Brain pericyte (primary cell): Measurements from ENCODE around the gene IGSF6.

Source experiments
- DNase-seq: peaks from one replicate; pipeline ENCODE4 v3.0.0-alpha.2; 2012; ENCODE audit warnings: low read depth, low spot score

IGSF6 gene

DNA sequence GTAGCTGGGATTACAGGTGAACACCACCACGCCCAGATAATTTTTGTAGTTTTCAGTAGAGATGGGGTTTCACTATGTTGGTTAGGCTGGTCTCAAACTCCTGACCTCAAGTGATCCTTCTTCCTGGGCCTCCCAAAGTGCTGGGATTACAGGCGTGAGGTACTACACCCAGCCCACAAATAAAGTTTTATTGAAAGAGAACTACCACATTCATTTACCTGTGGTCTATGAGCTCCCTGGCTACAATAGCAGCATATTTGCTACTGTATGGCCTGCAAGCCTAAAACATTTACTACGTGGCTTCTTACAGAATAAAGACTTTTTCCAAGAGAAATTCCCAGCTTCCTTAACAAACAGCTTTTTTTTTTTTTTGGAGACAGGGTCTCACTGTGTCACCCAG is 49.6 kb downstream of the IGSF6 start:
- no peak for DNase-seq

DNA sequence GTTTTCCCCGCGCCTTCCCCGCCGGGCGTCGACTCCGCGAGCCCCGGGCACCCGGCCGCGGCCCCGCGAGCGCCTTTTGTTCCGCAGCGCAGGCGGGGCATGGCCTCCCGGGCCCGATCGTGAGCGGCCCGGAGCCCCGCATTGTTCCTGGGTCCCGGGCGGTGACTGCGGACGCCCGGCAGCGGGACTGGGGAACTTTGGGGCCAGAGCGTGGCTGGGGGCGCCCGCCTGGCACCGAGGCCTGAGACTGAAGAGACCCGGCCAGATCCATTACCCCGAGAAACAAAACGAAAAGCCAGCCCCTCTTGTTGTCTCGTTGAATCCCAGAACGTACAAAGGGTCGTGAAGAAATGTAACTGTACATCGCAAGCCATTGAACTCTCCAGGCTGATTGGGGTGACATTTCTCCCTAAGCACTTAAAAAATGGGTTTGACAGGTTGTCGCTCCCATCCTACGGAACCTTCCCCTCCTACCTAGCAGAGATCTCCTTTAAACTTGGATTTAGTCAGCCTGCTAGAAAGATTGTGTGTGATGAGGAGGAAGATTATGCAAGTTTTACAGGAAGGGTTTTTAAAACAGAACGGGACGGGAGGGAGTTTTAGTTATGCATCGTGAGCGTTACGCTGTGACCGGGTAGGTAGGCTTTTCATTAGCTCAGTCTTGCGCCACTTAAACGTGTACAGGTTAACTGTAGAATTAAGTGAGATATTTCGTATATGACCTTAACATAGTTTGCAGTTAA is 52.2 kb downstream of the IGSF6 start:
- no peak for DNase-seq

- DNase-seq: peak; percentile 91
Measured at GRCh38 chr16:21599122-21600030, 53.0 kb downstream of the IGSF6 start, which contains the start of gene METTL9. METTL9 (plus strand) TSS chr16:21599577; CDS start chr16:21599734, 157 bp downstream.

- DNase-seq: no peak
Measured at GRCh38 chr16:21598701-21599121, 53.7 kb downstream of the IGSF6 start.

- no peak for DNase-seq
Measured at GRCh38 chr16:21598206-21598605, 54.2 kb downstream of the IGSF6 start.

- no peak for DNase-seq
Measured at GRCh38 chr16:21597561-21598030, 54.8 kb downstream of the IGSF6 start.

- DNase-seq: no peak
Measured at GRCh38 chr16:21593530-21594289, 58.7 kb downstream of the IGSF6 start.

DNA sequence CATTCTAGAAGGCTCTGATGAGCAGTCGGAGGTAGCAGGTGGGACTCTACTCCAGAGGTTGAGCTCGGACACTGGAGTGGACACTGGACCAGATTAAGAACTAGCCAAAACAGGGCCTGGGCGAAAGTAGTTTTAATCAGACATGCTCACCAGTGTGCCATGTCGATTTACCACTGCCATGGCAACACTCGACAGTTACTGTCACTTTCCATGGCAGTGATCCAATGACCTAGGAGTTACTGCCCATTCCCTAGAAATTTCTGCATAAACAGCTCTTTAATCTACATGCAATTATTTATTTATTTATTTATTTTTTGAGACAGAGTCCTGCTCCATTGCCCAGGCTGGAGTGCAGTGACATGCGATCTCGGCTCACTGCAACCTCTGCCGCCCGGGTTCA is 60.2 kb downstream of the IGSF6 start:
- no peak for DNase-seq

DNA sequence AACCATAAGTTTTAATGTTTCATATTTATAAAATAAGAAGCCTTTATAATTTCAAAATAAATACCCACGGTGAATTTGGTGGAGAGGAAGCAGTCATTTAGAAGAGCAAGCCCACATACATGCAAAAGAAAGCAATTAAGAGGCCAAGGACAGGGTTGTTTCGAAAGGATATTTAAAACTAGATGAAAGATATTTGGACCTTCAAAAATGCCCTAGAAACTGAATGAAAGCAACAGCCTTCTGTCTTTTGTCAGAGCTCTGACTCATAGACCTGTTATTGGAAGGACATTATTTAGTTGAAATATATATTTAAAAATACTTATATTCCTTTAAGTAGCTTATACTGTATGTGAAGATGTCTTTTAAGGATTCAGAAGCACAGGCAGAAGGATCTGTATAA is 61.6 kb downstream of the IGSF6 start:
- no peak for DNase-seq

- DNase-seq: no peak
Measured at GRCh38 chr16:21590287-21590686, 62.1 kb downstream of the IGSF6 start.

- DNase-seq: no peak
Measured at GRCh38 chr16:21589551-21589950, 62.9 kb downstream of the IGSF6 start.
